OCI-LY7 (cell line): ENCODE data around the gene KIF13A. TPM values are rescaled to one million over a fixed set of nuclear protein-coding genes. Genes with fewer than 3 reads are reported as not detected.

Source experiments
- BruUV-seq: library from RNA; stranded (reverse); fragments of 400-500 nt; replicated peaks from 2 replicates; lab custom pipeline; 2021; lab: Mats Ljungman, UMichigan
- CTCF ChIA-PET: fragments of 300-600 bp; sonication (Branson Sonifier 250); formaldehyde crosslinking; loops from one replicate; lab custom pipeline; 2022; ENCODE audit warnings: antibody characterized with exemption; ENCODE audit not compliant: unreplicated experiment; lab: Charles Lee
- POLR2A ChIA-PET: fragments of 300-600 bp; sonication (Branson Sonifier 250); formaldehyde crosslinking; loops from one replicate; lab custom pipeline; 2022; ENCODE audit warnings: antibody characterized with exemption; lab: Charles Lee
- DNase-seq: peaks from one replicate; pipeline ENCODE4 v3.0.0-alpha.2; 2015; ENCODE audit warnings: low spot score
- H2AFZ ChIP-seq: fragments of 200-600 bp; sonication (generic), shearing (Covaris generic); 2 replicates; pipeline ENCODE4 v1.6.1; 2014; ENCODE audit warnings: mild to moderate bottlenecking, antibody characterized with exemption, low read length, moderate library complexity
- H3K27ac ChIP-seq: fragments of 200-600 bp; sonication (generic); 2 replicates; pipeline ENCODE4 v1.5.1; 2014; ENCODE audit warnings: mixed run types, low read depth, mild to moderate bottlenecking, moderate library complexity, low read length, inconsistent platforms; ENCODE audit not compliant: poor library complexity, severe bottlenecking
- H3K36me3 ChIP-seq: fragments of 200-600 bp; sonication (generic); 2 replicates; pipeline ENCODE4 v1.6.1; 2014; ENCODE audit warnings: mild to moderate bottlenecking, antibody characterized with exemption, low read length, moderate library complexity, mixed read lengths; ENCODE audit not compliant: insufficient read depth
- H3K4me1 ChIP-seq: fragments of 200-600 bp; sonication (generic); 2 replicates; pipeline ENCODE4 v1.5.1; 2014; ENCODE audit warnings: mild to moderate bottlenecking, low read length; ENCODE audit not compliant: insufficient read depth, poor library complexity, severe bottlenecking
- H3K4me2 ChIP-seq: fragments of 200-600 bp; sonication (generic); 2 replicates; pipeline ENCODE4 v1.6.1; 2014; ENCODE audit warnings: mild to moderate bottlenecking, low read length
- H3K4me3 ChIP-seq: fragments of 200-600 bp; sonication (generic); 2 replicates; pipeline ENCODE4 v1.5.1; 2014; ENCODE audit warnings: mild to moderate bottlenecking, low read depth, low read length; ENCODE audit not compliant: poor library complexity, severe bottlenecking
- H3K79me2 ChIP-seq: fragments of 200-600 bp; sonication (generic); 2 replicates; pipeline ENCODE4 v1.6.1; 2016; ENCODE audit warnings: low read depth, mild to moderate bottlenecking, low read length, moderate library complexity, mixed read lengths; ENCODE audit not compliant: insufficient read depth
- H3K9me2 ChIP-seq: fragments of 200-600 bp; sonication (generic); 2 replicates; pipeline ENCODE4 v1.6.1; 2016; ENCODE audit warnings: mild to moderate bottlenecking, low read length, mixed read lengths; ENCODE audit not compliant: insufficient read depth
- H3K9me3 ChIP-seq: fragments of 200-600 bp; sonication (generic); 2 replicates; pipeline ENCODE4 v1.6.1; 2014; ENCODE audit warnings: mild to moderate bottlenecking, mixed run types, low read length, mixed read lengths
- H4K20me1 ChIP-seq: fragments of 200-600 bp; sonication (generic); 2 replicates; pipeline ENCODE4 v1.6.1; 2014; ENCODE audit warnings: mild to moderate bottlenecking, antibody characterized with exemption, low read length, moderate library complexity, mixed read lengths; ENCODE audit not compliant: insufficient read depth
- CTCF ChIP-seq: fragments of 200-600 bp; sonication (generic); conservative IDR thresholded peaks from 2 replicates; pipeline ENCODE4 v1.5.1; 2014; ENCODE audit warnings: mild to moderate bottlenecking, antibody characterized with exemption, low read length, moderate library complexity, mixed read lengths
- EZH2phosphoT487 ChIP-seq: fragments of 200-600 bp; sonication (generic); IDR thresholded peaks from 2 replicates; pipeline ENCODE4 v1.6.1; 2018; ENCODE audit warnings: low read depth, borderline replicate concordance, mild to moderate bottlenecking, mixed run types, antibody characterized with exemption, low read length, moderate library complexity, mixed read lengths
- intact Hi-C: fragments of 100-400 bp; cut with micrococcal nuclease; formaldehyde crosslinking; loops from one replicate; pipeline ENCODE4 v1.10.0; 2022; ENCODE audit not compliant: unreplicated experiment
- total RNA-seq, 2 experiments: library from RNA; depleted of rRNA in 1 of 2; stranded (reverse); fragments of >200 nt in 1 of 2; shearing (Covaris generic) in 1 of 2; gene quantifications; 2 replicates each; pipeline ENCODE4 v1.2.3, GENCODE V29; 2014 to 2022

The KIF13A gene
- total RNA-seq, 2 experiments from 2014 or later = 1.5 TPM; not detected in 1

GRCh38 chr6:17826301-17826700 is 161.1 kb downstream of the KIF13A start:
- BruUV-seq = no TSS peak
- POLR2A ChIA-PET = no interaction called here
- TF ChIP-seq EZH2phosphoT487 (no peak), CTCF (no peak)
- no peaks in the 10 kb centered on the region for H3K79me2 ChIP-seq
- H3K4me3 ChIP-seq = no peak overlapping the region
- DNase-seq = no peak
- H4K20me1 ChIP-seq = no peaks in the 10 kb centered on the region
- H3K27ac ChIP-seq = no peak overlapping the region
- CTCF ChIA-PET = no interaction called here
- H3K9me2 ChIP-seq = no peaks in the 10 kb centered on the region
- no peaks in the 10 kb centered on the region for H3K36me3 ChIP-seq
- no peaks in the 10 kb centered on the region for H3K4me1 ChIP-seq
- H3K4me2 ChIP-seq = no peak overlapping the region
- H3K9me3 ChIP-seq = no peaks in the 10 kb centered on the region
- no peak overlapping the region for H2AFZ ChIP-seq
- intact Hi-C loops = no loop called here

- DNase-seq = no peak
- no TSS peak for BruUV-seq
- H2AFZ ChIP-seq = no peak overlapping the region
Observed at GRCh38 chr6:17820055-17820454, 167.4 kb downstream of the KIF13A start.

More at GRCh38 chr6:17820055-17820454, 167.4 kb downstream of the KIF13A start:
- Histone ChIP-seq H3K79me2 (no peaks in the 10 kb centered on the region), H3K4me3 (no peak overlapping the region), H3K9me3 (no peaks in the 10 kb centered on the region), H3K4me1 (no peaks in the 10 kb centered on the region), H3K27ac (no peak overlapping the region), H3K4me2 (no peak overlapping the region), H3K9me2 (no peaks in the 10 kb centered on the region), H3K36me3 (no peaks in the 10 kb centered on the region), H4K20me1 (no peaks in the 10 kb centered on the region)
- CTCF ChIA-PET = no interaction called here
- TF ChIP-seq CTCF (no peak), EZH2phosphoT487 (no peak)
- POLR2A ChIA-PET = interaction anchor here (0.7 kb wide), 1 partner anchor 10 kb away, joined by 6 read pairs; no protein-coding TSS in a partner anchor
- intact Hi-C loops = no loop called here
